Peyer's patch (tissue), 4 donors: Measurements from ENCODE around the gene ALG1L2. TPM values are rescaled to one million over a fixed set of nuclear protein-coding genes. Genes with fewer than 3 reads are reported as not detected.
"Not testable (repeated sequence)": the region's sequence is repeated elsewhere in the genome, so short reads cannot be mapped to it uniquely, and the experiment has no call there.

Source experiments
- DNase-seq, 3 donors: peaks; one replicate each; pipeline ENCODE4 v3.0.0-alpha.2; 2017 to 2019
- H3K27ac ChIP-seq, 4 donors: fragments of 200-600 bp; sonication (generic); one replicate each; pipeline ENCODE4 v1.5.1; 2016 to 2019
- H3K27me3 ChIP-seq, 2 donors: fragments of 200-600 bp; sonication (generic); one replicate each; pipeline ENCODE4 v1.5.1; 2019
- H3K36me3 ChIP-seq, 3 donors: fragments of 200-600 bp; sonication (generic); one replicate each; pipeline ENCODE4 v1.5.1; 2016 to 2019
- H3K4me1 ChIP-seq, 4 donors: fragments of 200-600 bp; sonication (generic); one replicate each; pipeline ENCODE4 v1.5.1; 2016 to 2019
- H3K4me3 ChIP-seq, 4 donors: fragments of 200-600 bp; sonication (generic); 1 replicate in 3 of 4; 2 replicates in 1 of 4; pipeline ENCODE4 v1.5.1; 2016 to 2019; ENCODE audit warnings: mild to moderate bottlenecking in 1 of 4
- H3K9me3 ChIP-seq, 4 donors: fragments of 200-600 bp; sonication (generic); one replicate each; pipeline ENCODE4 v1.5.1; 2016 to 2019; ENCODE audit warnings: mild to moderate bottlenecking in 1 of 4
- POLR2A ChIP-seq, 2 donors: fragments of 450-650 bp; IDR thresholded peaks; one replicate each; pipeline ENCODE4 v1.5.1; 2017; ENCODE audit warnings: antibody characterized with exemption in 2 of 2, mild to moderate bottlenecking in 2 of 2, moderate library complexity in 2 of 2
- total RNA-seq, 4 donors: library from RNA; depleted of rRNA; stranded (reverse); fragments of >200 nt; gene quantifications; one replicate each; pipeline ENCODE4 v1.1.0, GENCODE V29; 2016
- TF ChIP-seq, protein P1 (sequence below), 6 experiments: fragments of 450-650 bp in 4 of 6; fragments of 200-600 bp in 2 of 6; sonication (generic) in 1 of 6; IDR thresholded peaks; one replicate each; pipeline ENCODE4 v1.5.1; 2017 to 2019; ENCODE audit warnings: antibody characterized with exemption in 6 of 6, mild to moderate bottlenecking in 3 of 6, moderate library complexity in 1 of 6

The ALG1L2 gene, protein sequence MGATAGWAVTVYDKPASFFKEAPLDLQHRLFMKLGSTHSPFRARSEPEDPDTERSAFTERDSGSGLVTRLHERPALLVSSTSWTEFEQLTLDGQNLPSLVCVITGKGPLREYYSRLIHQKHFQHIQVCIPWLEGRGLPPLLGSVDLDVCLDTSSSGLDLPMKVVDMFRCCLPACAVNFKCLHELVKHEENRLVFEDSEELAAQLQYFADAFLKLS
- 1 to 10 TPM in 1 of 4 donors, not detected in 3; 2.4 TPM for total RNA-seq

DNA sequence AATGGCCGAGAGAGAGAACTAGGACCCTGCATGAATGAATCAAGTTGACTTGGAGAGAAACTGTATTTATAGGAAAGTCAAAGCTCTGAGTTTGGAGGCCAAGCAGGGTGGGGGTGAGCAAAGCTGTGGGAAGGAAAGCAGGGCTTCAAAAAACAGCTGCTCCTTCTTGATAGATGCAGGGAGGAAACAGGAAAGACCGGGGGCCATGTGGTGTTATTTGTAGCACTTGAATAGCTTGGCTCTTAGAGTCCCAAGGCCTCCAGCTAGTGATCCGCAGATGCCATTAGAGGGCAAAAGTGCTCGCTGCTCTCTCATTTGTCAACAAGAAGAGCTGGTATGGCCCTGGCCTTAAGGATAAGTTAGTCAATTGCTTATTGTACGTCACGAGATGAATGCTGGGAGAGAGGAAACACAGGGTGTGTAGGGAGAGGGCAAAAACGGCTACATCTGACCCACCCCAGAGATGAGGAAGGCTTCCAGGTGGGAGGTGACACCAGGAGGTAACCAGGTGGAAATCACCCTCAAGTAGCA, at the start of gene ALG1L2:
Gene ALG1L2, plus strand, starts transcription at position 481 of the 531 bp plus-strand sequence. CDS start 186 bp downstream, outside the sequence.
- DNase-seq = no peak
- Histone ChIP-seq H3K36me3 (no peaks in the 10 kb centered on the region), H3K27ac (no peak within 1 kb of the TSS), H3K4me3 (no peak within 1 kb of the TSS), H3K27me3 (no peaks in the 10 kb centered on the region), H3K4me1 (no peaks in the 10 kb centered on the region), H3K9me3 (no peaks in the 10 kb centered on the region)
- TF ChIP-seq, protein P1, sequence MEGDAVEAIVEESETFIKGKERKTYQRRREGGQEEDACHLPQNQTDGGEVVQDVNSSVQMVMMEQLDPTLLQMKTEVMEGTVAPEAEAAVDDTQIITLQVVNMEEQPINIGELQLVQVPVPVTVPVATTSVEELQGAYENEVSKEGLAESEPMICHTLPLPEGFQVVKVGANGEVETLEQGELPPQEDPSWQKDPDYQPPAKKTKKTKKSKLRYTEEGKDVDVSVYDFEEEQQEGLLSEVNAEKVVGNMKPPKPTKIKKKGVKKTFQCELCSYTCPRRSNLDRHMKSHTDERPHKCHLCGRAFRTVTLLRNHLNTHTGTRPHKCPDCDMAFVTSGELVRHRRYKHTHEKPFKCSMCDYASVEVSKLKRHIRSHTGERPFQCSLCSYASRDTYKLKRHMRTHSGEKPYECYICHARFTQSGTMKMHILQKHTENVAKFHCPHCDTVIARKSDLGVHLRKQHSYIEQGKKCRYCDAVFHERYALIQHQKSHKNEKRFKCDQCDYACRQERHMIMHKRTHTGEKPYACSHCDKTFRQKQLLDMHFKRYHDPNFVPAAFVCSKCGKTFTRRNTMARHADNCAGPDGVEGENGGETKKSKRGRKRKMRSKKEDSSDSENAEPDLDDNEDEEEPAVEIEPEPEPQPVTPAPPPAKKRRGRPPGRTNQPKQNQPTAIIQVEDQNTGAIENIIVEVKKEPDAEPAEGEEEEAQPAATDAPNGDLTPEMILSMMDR (IDR thresholded peaks at IDR 0.05) = no peak
- no peak for TF ChIP-seq POLR2A (IDR thresholded peaks at IDR 0.05)

DNA sequence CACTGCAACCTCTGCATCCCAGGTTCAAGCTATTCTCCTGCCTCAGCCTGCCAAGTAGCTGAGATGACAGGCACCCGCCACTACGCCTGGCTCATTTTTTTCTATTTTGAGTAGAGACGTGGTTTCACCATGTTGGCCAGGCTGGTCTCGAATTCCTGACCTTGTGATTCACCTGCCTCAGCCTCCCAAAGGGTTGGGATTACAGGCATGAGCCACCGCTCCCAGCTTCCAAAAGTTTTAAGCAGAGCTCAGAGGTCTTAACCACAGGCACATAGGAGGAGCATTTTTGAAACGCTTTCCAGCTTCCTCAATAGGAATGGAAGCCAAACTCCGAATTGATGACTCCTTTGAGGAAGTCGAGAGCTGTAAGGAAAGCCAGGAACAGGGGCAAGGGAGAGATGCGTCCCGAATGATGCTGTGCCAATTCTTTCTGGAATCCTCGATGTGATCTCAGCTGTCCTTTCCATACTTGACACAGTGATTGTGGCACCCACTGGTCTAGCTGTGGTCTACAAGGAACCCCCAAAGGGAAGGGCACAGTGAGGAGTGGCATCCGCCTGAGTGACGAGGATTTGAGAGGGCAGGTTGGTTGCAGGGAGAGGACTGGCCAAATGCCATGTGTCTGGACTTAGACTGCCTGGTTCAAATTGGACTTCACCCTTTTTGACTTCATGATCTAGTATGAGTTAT, 44.4 kb upstream of the ALG1L2 start:
- not testable (repeated sequence) for H3K4me1 ChIP-seq, H3K36me3 ChIP-seq, H3K27me3 ChIP-seq, H3K4me3 ChIP-seq, H3K9me3 ChIP-seq, DNase-seq, H3K27ac ChIP-seq

DNA sequence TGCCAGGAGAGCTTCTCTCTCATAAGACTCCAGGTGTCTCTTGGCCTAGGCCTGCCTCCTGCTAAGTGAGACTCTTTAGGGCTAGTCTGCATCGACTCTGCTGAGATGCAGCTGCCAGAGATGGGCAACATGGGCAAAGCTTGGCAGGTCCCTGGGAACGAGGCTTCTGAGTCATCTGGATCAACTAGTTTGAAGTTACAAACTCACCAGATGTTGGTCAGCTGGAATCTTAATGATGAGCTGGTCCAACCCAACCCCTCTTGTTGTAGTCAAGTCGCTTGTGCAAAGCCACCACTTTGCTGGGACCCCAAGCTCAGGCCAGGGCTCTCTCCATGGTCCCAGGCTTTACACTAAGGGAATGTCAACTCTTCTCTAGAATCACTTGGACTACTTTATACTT, 38.9 kb upstream of the ALG1L2 start:
- not testable (repeated sequence) for DNase-seq, H3K27ac ChIP-seq

DNA sequence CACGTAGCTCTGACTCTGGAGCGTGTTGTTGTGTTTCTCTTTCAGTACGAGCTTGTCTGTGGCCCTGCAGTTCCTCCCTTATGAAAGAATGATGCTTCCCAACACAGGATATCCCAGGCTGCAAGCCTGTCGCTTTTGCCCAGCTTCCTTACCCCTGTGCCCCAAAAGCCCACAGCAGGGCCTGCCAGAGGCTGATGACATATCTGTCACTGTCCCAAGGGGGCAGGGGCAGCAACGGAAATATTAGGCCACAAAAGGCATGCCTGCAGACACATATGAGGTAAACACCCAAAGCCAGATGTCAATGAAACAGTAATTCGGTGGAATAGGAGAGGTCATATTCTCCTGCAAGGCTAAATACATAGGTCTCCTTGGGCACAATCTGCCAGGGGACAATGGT, 38.0 kb upstream of the ALG1L2 start:
- not testable (repeated sequence) for H3K4me3 ChIP-seq, H3K4me1 ChIP-seq, DNase-seq, H3K9me3 ChIP-seq, H3K36me3 ChIP-seq, H3K27me3 ChIP-seq, H3K27ac ChIP-seq

More for the DNA sequence above, 38.9 kb upstream of the ALG1L2 start:
- H3K36me3 ChIP-seq, H3K4me3 ChIP-seq, H3K4me1 ChIP-seq, H3K9me3 ChIP-seq, H3K27me3 ChIP-seq: not testable (repeated sequence)

DNA sequence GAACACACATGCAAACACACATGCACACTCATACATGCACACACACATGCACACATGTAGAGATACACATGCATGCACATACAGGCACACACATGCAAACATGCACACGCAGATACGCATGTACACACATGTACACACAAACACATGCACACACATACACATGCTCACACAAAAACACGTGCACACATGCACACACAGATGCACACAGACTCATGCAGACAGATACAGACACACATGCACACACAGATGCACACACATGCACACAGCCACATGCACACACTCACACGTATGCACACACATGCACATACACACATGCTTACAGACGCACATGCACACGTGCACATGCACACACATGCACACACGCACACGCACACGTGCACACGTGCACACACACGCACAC, 37.3 kb upstream of the ALG1L2 start:
- Histone ChIP-seq H3K27ac (no peak overlapping the region), H3K36me3 (no peaks in the 10 kb centered on the region), H3K4me1 (no peaks in the 10 kb centered on the region), H3K9me3 (no peaks in the 10 kb centered on the region), H3K4me3 (no peak overlapping the region), H3K27me3 (no peaks in the 10 kb centered on the region)
- no peak for DNase-seq
- no peak for TF ChIP-seq POLR2A (IDR thresholded peaks at IDR 0.05)
- TF ChIP-seq, protein P1 (IDR thresholded peaks at IDR 0.05) = no peak

DNA sequence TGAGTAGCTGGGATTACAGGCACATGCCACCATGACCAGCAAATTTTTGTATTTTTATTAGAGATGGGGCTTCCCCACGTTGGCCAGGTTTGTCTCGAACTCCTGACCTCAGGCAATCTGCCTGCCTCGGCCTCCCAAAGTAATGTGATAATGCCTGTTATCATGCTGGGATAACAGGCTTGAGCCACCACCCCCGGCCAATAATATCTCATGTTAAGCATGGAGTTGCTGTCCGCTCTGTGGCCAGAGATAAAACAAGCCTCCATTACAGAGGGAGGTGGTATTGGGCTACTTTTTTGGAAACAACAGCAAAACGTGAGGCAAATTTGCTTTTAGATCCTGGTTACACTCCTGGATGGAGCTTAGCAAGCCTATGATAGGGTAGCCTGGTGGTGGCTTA, 32.9 kb upstream of the ALG1L2 start:
- no peak for DNase-seq
- no peaks in the 10 kb centered on the region for H3K4me1 ChIP-seq
- H3K27ac ChIP-seq = no peak overlapping the region
- TF ChIP-seq POLR2A (IDR thresholded peaks at IDR 0.05) = no peak
- TF ChIP-seq, protein P1 (IDR thresholded peaks at IDR 0.05) = no peak
- no peaks in the 10 kb centered on the region for H3K9me3 ChIP-seq
- no peak overlapping the region for H3K4me3 ChIP-seq
- no peaks in the 10 kb centered on the region for H3K36me3 ChIP-seq
- H3K27me3 ChIP-seq = no peaks in the 10 kb centered on the region

DNA sequence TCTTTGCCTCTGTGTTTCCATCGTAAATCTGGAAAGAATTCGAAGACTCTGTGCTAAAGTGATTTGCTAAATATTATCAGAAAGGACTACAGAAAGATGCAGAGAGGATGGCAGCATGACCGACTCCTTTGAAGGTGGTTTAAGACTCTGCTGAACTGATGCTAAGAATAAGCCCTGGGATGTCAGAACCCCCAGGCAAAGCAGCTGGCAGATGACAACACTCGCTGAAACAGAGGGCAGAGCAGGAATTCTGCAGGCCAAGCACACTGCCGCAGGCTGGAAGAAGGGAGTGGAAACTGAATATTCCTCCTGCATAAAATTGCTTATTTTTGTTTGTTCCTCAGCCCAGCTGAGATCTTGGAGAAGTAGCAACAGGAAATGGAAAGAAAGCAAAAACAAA, 29.3 kb upstream of the ALG1L2 start:
- H3K27me3 ChIP-seq, H3K27ac ChIP-seq, H3K4me3 ChIP-seq, DNase-seq, H3K9me3 ChIP-seq, H3K36me3 ChIP-seq, H3K4me1 ChIP-seq: not testable (repeated sequence)

DNA sequence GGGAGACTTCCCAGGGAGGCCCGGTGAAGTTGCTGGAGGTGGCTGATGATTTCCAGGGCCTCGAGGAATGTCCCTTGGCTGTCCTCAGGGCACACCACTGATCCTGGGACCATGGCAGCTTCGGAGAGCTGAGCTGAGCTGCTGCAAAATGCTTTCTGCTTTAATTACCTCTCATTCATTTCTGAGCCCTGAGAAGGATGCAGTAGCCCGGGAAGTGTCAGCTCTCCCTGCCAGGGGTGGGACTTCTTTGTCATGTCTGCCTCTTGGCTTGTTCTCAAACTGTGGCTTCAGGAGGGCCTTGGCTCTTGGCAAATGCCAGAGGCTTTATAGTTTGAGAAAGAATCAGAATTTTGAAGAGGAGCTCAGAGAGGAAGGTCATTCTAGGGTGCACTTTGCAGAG, 28.7 kb upstream of the ALG1L2 start:
- not testable (repeated sequence) for H3K9me3 ChIP-seq, DNase-seq, H3K27ac ChIP-seq, H3K36me3 ChIP-seq, H3K4me1 ChIP-seq, H3K4me3 ChIP-seq, H3K27me3 ChIP-seq

DNA sequence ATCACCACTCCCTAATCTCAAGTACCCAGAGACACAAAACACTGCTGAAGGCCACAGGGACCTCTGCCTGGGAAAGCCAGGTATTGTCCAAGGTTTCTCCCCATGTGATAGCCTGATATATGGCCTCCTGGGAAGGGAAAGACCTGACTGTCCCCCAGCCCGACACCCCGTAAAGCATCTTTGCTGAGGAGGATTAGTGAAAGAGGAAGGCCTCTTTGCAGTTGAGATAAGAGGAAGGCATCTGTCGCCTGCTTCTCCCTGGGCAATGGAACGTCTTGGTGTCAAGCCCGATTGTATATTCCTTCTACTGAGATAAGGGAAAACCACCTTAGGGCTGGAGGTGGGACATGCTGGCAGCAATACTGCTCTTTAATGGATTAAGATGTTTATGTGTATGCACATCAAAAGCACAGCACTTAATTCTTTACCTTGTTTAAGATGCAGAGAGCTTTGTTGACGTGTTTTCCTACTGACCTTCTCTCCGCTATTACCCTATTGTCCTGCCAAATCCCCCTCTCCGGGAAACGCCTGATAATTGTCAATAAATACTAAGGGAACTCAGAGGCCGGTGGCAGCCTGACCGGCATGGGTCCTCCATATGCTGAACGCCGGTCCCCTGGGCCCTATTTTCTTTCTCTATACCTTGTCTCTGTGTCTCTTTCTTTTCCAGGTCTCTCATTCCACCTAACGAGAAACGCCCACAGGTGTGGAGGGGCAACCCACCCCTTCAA, 23.9 kb upstream of the ALG1L2 start:
- H3K27me3 ChIP-seq, H3K36me3 ChIP-seq, DNase-seq, H3K9me3 ChIP-seq, H3K27ac ChIP-seq, H3K4me1 ChIP-seq, H3K4me3 ChIP-seq: not testable (repeated sequence)

DNA sequence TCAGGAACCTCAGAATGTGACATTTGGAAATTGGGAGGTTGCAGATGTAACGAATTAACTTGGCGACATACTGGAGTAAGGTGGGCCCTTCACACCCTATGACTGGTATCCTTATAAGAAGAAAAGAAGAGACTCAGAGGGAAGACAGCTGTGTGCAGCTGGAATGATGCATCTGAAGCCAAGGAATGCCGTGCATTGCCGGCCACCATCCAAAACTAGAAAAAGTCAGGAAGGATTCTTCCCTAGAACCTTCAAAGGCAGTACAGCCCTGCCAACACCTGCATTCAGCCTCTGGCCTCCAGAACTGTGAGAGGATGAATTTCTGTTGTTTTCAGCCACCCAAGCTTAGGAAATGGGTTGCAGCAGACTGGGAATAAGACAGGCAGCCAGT, 23.4 kb upstream of the ALG1L2 start:
- not testable (repeated sequence) for H3K9me3 ChIP-seq, DNase-seq, H3K27ac ChIP-seq, H3K27me3 ChIP-seq, H3K4me1 ChIP-seq, H3K36me3 ChIP-seq, H3K4me3 ChIP-seq

DNA sequence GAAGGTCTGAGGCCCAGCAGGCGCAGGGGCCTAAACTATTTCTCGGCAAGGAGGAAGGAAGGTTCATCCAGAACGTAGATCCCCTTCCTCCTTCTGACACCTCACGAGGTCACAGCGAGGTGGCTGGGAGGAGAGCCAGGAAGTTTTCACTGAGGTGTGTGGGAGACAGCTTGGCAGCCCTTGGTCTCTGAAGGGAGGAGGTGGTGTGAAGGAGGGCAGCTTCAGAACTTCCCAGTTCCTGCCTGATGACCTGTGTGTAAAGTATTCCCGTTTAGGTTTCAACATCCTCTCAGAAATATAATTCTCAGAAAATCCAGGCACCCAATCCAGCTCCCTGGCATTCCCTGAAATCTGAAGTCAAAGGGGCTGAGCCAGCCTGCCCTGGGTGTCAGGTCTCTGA, 22.9 kb upstream of the ALG1L2 start:
- not testable (repeated sequence) for H3K27ac ChIP-seq, H3K36me3 ChIP-seq, H3K4me1 ChIP-seq, H3K27me3 ChIP-seq, DNase-seq, H3K4me3 ChIP-seq, H3K9me3 ChIP-seq
